ENCODE results near the gene PDGFC. TPM values are rescaled to one million over a fixed set of nuclear protein-coding genes. Genes with fewer than 3 reads are reported as not detected.

Gene PDGFC
- total RNA-seq, 1 donor from 2014 or later, result not detected

DNA sequence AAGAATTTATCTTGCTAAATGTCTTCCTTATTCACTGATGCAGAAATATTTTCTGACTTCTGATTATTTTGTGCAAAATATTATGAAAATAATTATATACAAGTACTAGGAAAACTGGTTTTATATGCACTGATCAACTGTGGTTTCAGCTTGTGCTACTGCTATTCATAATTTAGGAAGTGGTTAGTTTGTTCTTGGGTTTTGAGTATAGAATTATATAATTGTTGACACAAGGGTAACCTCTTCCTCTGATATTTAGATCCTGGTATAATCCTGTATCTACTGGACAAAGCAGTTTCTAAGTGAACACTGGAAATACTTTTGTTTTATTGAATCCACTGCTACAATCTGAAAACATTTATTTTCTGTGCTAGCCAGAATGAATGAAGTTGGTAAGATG is 182.8 kb downstream of the PDGFC start:
- H3K4me3 Mint-ChIP-seq, result no peak overlapping the region
- intact Hi-C loops (cut with micrococcal nuclease), result no loop called here
- DNase-seq (no peak), ATAC-seq (ENCODE audit: low read depth) (no peak)
- CTCF ChIA-PET, result no interaction called here
- POLR2A ChIA-PET, result no interaction called here
- TF ChIP-seq, protein P1, sequence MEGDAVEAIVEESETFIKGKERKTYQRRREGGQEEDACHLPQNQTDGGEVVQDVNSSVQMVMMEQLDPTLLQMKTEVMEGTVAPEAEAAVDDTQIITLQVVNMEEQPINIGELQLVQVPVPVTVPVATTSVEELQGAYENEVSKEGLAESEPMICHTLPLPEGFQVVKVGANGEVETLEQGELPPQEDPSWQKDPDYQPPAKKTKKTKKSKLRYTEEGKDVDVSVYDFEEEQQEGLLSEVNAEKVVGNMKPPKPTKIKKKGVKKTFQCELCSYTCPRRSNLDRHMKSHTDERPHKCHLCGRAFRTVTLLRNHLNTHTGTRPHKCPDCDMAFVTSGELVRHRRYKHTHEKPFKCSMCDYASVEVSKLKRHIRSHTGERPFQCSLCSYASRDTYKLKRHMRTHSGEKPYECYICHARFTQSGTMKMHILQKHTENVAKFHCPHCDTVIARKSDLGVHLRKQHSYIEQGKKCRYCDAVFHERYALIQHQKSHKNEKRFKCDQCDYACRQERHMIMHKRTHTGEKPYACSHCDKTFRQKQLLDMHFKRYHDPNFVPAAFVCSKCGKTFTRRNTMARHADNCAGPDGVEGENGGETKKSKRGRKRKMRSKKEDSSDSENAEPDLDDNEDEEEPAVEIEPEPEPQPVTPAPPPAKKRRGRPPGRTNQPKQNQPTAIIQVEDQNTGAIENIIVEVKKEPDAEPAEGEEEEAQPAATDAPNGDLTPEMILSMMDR (IDR thresholded peaks at IDR 0.05), result no peak
- H3K27ac Mint-ChIP-seq, result no peak overlapping the region
- peaks cover 5% of the 10 kb centered on the region for H3K9me3 Mint-ChIP-seq
- H3K27me3 Mint-ChIP-seq, result no peaks in the 10 kb centered on the region
- H3K4me1 Mint-ChIP-seq, result no peaks in the 10 kb centered on the region
- no peaks in the 10 kb centered on the region for H3K36me3 Mint-ChIP-seq (ENCODE audit: low read depth)

DNA sequence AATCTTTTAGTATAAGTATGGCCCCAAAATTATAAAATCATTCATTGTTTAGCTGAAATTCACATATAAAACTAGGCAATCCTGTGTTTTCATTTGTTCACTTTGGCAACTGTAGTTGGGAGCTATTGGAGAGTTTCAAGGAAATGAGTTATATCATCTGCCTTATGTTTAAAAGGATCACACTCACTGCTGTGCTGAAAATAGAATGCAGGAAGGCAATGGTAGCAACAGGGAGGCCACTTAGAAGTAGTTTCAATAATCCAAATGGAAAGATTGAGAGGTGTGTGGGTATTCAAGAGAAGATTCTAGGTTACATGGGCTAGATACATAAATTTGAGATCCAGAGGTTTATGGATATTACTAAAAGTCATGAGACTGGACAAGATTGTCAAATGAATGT is 184.9 kb downstream of the PDGFC start:
- Mint-ChIP-seq H3K36me3 (ENCODE audit: low read depth) (no peaks in the 10 kb centered on the region), H3K9me3 (peaks cover 5% of the 10 kb centered on the region), H3K27me3 (no peaks in the 10 kb centered on the region), H3K4me3 (no peak overlapping the region), H3K27ac (no peak overlapping the region), H3K4me1 (no peaks in the 10 kb centered on the region)
- ATAC-seq (ENCODE audit: low read depth) (no peak), DNase-seq (no peak)
- ChIA-PET POLR2A (no interaction called here), CTCF (no interaction called here)
- intact Hi-C loops (cut with micrococcal nuclease), result no loop called here
- TF ChIP-seq, protein P1 (IDR thresholded peaks at IDR 0.05), result no peak

- Mint-ChIP-seq H3K36me3 (ENCODE audit: low read depth) (no peaks in the 10 kb centered on the region), H3K9me3 (peaks cover 5% of the 10 kb centered on the region), H3K4me1 (no peaks in the 10 kb centered on the region), H3K27me3 (no peaks in the 10 kb centered on the region), H3K4me3 (no peak overlapping the region), H3K27ac (no peak overlapping the region)
- DNase-seq (no peak), ATAC-seq (ENCODE audit: low read depth) (no peak)
- TF ChIP-seq, protein P1 (IDR thresholded peaks at IDR 0.05), result no peak
- intact Hi-C loops (cut with micrococcal nuclease), result no loop called here
- ChIA-PET CTCF (no interaction called here), POLR2A (no interaction called here)
These were observed 186.6 kb downstream of the PDGFC start for GRCh38 chr4:156784970-156785369.

DNA sequence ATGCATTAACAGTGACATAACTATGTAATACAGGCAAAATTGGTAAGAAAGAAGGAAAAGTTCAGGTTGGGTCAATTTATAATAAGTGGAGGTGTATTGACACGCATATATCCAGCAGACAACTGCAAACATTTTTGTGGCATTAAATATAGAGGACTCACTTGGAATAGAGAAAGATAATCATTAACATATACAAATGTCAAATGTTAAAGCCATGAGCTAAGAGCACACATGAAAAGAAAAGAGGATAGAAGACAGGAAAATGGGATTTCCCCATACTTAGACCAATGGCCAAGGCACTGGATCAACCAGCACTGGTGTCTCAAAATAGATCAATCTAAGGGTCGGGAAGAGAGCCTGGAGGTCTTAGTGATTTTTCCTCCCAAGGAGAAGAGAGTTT is 187.6 kb downstream of the PDGFC start:
- no peaks in the 10 kb centered on the region for H3K27me3 Mint-ChIP-seq
- H3K27ac Mint-ChIP-seq, result no peak overlapping the region
- no peaks in the 10 kb centered on the region for H3K36me3 Mint-ChIP-seq (ENCODE audit: low read depth)
- DNase-seq, result no peak
- ATAC-seq (ENCODE audit: low read depth), result no peak
- ChIA-PET POLR2A (no interaction called here), CTCF (no interaction called here)
- H3K9me3 Mint-ChIP-seq, result peaks cover 5% of the 10 kb centered on the region
- TF ChIP-seq, protein P1 (IDR thresholded peaks at IDR 0.05), result no peak
- H3K4me3 Mint-ChIP-seq, result no peak overlapping the region
- H3K4me1 Mint-ChIP-seq, result no peaks in the 10 kb centered on the region
- intact Hi-C loops (cut with micrococcal nuclease), result no loop called here

- ATAC-seq (ENCODE audit: low read depth), result no peak
- ChIA-PET CTCF (no interaction called here), POLR2A (no interaction called here)
- H3K4me1 Mint-ChIP-seq, result no peaks in the 10 kb centered on the region
- intact Hi-C loops (cut with micrococcal nuclease), result no loop called here
- no peaks in the 10 kb centered on the region for H3K36me3 Mint-ChIP-seq (ENCODE audit: low read depth)
- H3K4me3 Mint-ChIP-seq, result no peak overlapping the region
- TF ChIP-seq, protein P1 (IDR thresholded peaks at IDR 0.05), result no peak
- no peaks in the 10 kb centered on the region for H3K27me3 Mint-ChIP-seq
- no peak overlapping the region for H3K27ac Mint-ChIP-seq
- no peak for DNase-seq
- peaks cover 5% of the 10 kb centered on the region for H3K9me3 Mint-ChIP-seq
These were observed 189.1 kb downstream of the PDGFC start for GRCh38 chr4:156782491-156782890.
